Measurements from ENCODE around the gene CRTC1.

DNA sequence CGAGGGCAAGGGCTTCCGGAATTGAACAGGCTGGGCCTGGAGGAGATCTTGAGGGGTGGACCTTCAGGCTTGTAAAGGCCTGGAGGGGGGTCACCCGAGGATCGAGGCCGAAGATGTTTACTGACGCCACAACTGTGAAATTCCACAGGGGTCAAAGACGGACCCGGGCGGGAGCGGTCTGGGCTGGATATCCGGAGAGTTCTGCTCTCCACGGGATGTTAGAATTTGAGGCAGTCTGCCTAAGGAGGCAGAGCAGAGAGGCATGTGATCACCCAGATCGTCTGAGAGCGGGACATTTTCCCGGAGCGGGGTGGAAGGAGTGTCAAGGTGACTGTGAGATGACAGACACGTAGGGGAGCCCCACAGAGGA lies 33.5 kb upstream of the CRTC1 start:
- TF ChIP-seq, protein P1, sequence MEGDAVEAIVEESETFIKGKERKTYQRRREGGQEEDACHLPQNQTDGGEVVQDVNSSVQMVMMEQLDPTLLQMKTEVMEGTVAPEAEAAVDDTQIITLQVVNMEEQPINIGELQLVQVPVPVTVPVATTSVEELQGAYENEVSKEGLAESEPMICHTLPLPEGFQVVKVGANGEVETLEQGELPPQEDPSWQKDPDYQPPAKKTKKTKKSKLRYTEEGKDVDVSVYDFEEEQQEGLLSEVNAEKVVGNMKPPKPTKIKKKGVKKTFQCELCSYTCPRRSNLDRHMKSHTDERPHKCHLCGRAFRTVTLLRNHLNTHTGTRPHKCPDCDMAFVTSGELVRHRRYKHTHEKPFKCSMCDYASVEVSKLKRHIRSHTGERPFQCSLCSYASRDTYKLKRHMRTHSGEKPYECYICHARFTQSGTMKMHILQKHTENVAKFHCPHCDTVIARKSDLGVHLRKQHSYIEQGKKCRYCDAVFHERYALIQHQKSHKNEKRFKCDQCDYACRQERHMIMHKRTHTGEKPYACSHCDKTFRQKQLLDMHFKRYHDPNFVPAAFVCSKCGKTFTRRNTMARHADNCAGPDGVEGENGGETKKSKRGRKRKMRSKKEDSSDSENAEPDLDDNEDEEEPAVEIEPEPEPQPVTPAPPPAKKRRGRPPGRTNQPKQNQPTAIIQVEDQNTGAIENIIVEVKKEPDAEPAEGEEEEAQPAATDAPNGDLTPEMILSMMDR (IDR thresholded peaks at IDR 0.05; ENCODE audit: low read depth, low read length, missing input control) = no peak
- TF ChIP-seq RAD21 (IDR thresholded peaks at IDR 0.05) (no peak), TAF1 (conservative IDR thresholded peaks at IDR 0.05) (no peak), YY1 (IDR thresholded peaks at IDR 0.05) (no peak), GABPA (IDR thresholded peaks at IDR 0.05 in 1 of 2, conservative IDR thresholded peaks at IDR 0.05 in 1 of 2) (no peak), SP1 (IDR thresholded peaks at IDR 0.05) (peak; percentile 45), JUND (IDR thresholded peaks at IDR 0.05) (no peak), FOXA2 (IDR thresholded peaks at IDR 0.05) (no peak), FOXA1 (IDR thresholded peaks at IDR 0.05) (no peak)
- TF ChIP-seq, protein P2, sequence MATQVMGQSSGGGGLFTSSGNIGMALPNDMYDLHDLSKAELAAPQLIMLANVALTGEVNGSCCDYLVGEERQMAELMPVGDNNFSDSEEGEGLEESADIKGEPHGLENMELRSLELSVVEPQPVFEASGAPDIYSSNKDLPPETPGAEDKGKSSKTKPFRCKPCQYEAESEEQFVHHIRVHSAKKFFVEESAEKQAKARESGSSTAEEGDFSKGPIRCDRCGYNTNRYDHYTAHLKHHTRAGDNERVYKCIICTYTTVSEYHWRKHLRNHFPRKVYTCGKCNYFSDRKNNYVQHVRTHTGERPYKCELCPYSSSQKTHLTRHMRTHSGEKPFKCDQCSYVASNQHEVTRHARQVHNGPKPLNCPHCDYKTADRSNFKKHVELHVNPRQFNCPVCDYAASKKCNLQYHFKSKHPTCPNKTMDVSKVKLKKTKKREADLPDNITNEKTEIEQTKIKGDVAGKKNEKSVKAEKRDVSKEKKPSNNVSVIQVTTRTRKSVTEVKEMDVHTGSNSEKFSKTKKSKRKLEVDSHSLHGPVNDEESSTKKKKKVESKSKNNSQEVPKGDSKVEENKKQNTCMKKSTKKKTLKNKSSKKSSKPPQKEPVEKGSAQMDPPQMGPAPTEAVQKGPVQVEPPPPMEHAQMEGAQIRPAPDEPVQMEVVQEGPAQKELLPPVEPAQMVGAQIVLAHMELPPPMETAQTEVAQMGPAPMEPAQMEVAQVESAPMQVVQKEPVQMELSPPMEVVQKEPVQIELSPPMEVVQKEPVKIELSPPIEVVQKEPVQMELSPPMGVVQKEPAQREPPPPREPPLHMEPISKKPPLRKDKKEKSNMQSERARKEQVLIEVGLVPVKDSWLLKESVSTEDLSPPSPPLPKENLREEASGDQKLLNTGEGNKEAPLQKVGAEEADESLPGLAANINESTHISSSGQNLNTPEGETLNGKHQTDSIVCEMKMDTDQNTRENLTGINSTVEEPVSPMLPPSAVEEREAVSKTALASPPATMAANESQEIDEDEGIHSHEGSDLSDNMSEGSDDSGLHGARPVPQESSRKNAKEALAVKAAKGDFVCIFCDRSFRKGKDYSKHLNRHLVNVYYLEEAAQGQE (IDR thresholded peaks at IDR 0.05) = no peak
- TF ChIP-seq, protein P3, sequence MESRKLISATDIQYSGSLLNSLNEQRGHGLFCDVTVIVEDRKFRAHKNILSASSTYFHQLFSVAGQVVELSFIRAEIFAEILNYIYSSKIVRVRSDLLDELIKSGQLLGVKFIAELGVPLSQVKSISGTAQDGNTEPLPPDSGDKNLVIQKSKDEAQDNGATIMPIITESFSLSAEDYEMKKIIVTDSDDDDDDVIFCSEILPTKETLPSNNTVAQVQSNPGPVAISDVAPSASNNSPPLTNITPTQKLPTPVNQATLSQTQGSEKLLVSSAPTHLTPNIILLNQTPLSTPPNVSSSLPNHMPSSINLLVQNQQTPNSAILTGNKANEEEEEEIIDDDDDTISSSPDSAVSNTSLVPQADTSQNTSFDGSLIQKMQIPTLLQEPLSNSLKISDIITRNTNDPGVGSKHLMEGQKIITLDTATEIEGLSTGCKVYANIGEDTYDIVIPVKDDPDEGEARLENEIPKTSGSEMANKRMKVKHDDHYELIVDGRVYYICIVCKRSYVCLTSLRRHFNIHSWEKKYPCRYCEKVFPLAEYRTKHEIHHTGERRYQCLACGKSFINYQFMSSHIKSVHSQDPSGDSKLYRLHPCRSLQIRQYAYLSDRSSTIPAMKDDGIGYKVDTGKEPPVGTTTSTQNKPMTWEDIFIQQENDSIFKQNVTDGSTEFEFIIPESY (IDR thresholded peaks at IDR 0.05) = no peak
- TF ChIP-seq, protein P4, sequence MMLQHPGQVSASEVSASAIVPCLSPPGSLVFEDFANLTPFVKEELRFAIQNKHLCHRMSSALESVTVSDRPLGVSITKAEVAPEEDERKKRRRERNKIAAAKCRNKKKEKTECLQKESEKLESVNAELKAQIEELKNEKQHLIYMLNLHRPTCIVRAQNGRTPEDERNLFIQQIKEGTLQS (IDR thresholded peaks at IDR 0.05) = no peak

Measured in liver (tissue), 3 donors.